ENCODE measurements around the gene PITPNM2.

GRCh38 chr12:123106640-123107359 lies 44.1 kb downstream of the PITPNM2 start:
- TF ChIP-seq POLR2A (IDR thresholded peaks at IDR 0.05; ENCODE audit: extremely low read depth, insufficient read length) (peak; percentile 59), CTCF (IDR thresholded peaks at IDR 0.05; ENCODE audit: low read depth, low read length) (no peak), MYC (IDR thresholded peaks at IDR 0.05; ENCODE audit: low read depth, low read length) (peak; percentile 92)
